Measurements from ENCODE around the gene FBLN1. TPM values are rescaled to one million over a fixed set of nuclear protein-coding genes. Genes with fewer than 3 reads are reported as not detected.

Gene FBLN1
- total and polyA plus RNA-seq, 2 donors, result 9.3 to 36.3 TPM

GRCh38 chr22:45482169-45482568, 20.5 kb upstream of the FBLN1 start:
- no peaks in the 10 kb centered on the region for H3K9me3 ChIP-seq (ENCODE audit: control insufficient read depth in 2 of 2, insufficient read depth in 1 of 2, low read length in 1 of 2)
- no peak overlapping the region for H3K27ac ChIP-seq (ENCODE audit: low read depth in 1 of 2, low read length in 1 of 2)
- no peak overlapping the region for H3K4me3 ChIP-seq (ENCODE audit: low read length in 2 of 2)
- WGBS, result 81% methylated on average over 2 of the region's 2 CpGs
- H3K36me3 ChIP-seq (ENCODE audit: control insufficient read depth in 2 of 2, insufficient read depth in 2 of 2, low read length in 1 of 2), result no peaks in the 10 kb centered on the region
- DNase-seq (ENCODE audit: low read depth in 6 of 9, low spot score in 9 of 9), result no peak
- H3K27me3 ChIP-seq (ENCODE audit: control insufficient read depth in 2 of 2, insufficient read depth in 1 of 2, low read length in 1 of 2), result no peaks in the 10 kb centered on the region
- H3K4me1 ChIP-seq (ENCODE audit: control insufficient read depth in 2 of 2, insufficient read depth in 2 of 2, low read length in 2 of 2), result no peaks in the 10 kb centered on the region

DNA sequence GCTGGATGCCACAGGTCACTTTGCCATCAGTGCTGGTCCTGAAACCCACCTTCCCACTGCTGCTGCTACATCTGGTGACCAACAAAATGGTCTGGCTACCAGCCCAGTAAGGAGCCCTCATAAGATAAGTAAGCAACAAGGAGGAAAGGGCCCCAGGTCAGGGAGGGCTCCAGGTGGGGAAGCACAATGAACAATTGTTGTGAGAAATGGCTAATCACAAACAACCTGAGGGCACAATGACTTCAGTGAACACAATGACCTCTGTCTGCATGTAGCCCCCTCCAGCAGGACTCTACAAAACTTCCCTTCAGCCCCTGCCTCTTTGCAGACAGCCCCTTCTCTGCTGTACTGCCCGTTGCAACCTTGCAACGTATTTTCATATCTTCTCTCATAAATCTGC, 19.4 kb upstream of the FBLN1 start:
- no peak overlapping the region for H3K4me3 ChIP-seq (ENCODE audit: low read length in 2 of 2)
- no peaks in the 10 kb centered on the region for H3K4me1 ChIP-seq (ENCODE audit: control insufficient read depth in 2 of 2, insufficient read depth in 2 of 2, low read length in 2 of 2)
- H3K27me3 ChIP-seq (ENCODE audit: control insufficient read depth in 2 of 2, insufficient read depth in 1 of 2, low read length in 1 of 2), result no peaks in the 10 kb centered on the region
- H3K27ac ChIP-seq (ENCODE audit: low read depth in 1 of 2, low read length in 1 of 2), result no peak overlapping the region
- H3K36me3 ChIP-seq (ENCODE audit: control insufficient read depth in 2 of 2, insufficient read depth in 2 of 2, low read length in 1 of 2), result no peaks in the 10 kb centered on the region
- no peaks in the 10 kb centered on the region for H3K9me3 ChIP-seq (ENCODE audit: control insufficient read depth in 2 of 2, insufficient read depth in 1 of 2, low read length in 1 of 2)
- no peak for DNase-seq (ENCODE audit: low read depth in 6 of 9, low spot score in 9 of 9)
- 94% methylated on average over 2 of the region's 2 CpGs for WGBS

GRCh38 chr22:45483918-45484499, 18.7 kb upstream of the FBLN1 start:
- H3K36me3 ChIP-seq (ENCODE audit: control insufficient read depth in 2 of 2, insufficient read depth in 2 of 2, low read length in 1 of 2), result no peaks in the 10 kb centered on the region

DNA sequence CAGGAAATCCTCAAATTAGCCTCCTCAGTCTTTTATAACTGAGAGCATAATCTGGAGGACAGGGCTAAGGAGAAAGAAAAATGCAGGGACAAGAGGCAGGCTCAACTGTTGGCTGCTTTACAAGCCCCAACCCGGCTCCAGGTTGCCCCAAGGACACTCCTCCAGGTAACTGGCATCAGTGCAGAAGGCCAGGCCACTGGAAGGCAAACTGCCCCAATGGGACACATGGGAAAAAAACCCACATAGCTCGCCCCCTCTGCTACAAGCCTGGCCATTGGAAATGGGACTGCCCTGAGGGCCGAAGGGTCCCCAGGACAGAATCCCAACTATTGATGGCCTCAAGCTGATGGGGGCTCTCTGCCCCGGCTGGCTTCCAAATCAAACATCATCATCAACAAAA, 17.9 kb upstream of the FBLN1 start:
- H3K9me3 ChIP-seq (ENCODE audit: control insufficient read depth in 2 of 2, insufficient read depth in 1 of 2, low read length in 1 of 2), result no peaks in the 10 kb centered on the region
- H3K27me3 ChIP-seq (ENCODE audit: control insufficient read depth in 2 of 2, insufficient read depth in 1 of 2, low read length in 1 of 2), result no peaks in the 10 kb centered on the region
- 92% methylated on average over 4 of the region's 4 CpGs for WGBS
- no peak overlapping the region for H3K4me3 ChIP-seq (ENCODE audit: low read length in 2 of 2)
- H3K4me1 ChIP-seq (ENCODE audit: control insufficient read depth in 2 of 2, insufficient read depth in 2 of 2, low read length in 2 of 2), result no peaks in the 10 kb centered on the region
- no peak overlapping the region for H3K27ac ChIP-seq (ENCODE audit: low read depth in 1 of 2, low read length in 1 of 2)
- DNase-seq (ENCODE audit: low read depth in 6 of 9, low spot score in 9 of 9), result no peak
- H3K36me3 ChIP-seq (ENCODE audit: control insufficient read depth in 2 of 2, insufficient read depth in 2 of 2, low read length in 1 of 2), result no peaks in the 10 kb centered on the region

More at GRCh38 chr22:45483918-45484499, 18.7 kb upstream of the FBLN1 start:
- no peaks in the 10 kb centered on the region for H3K27me3 ChIP-seq (ENCODE audit: control insufficient read depth in 2 of 2, insufficient read depth in 1 of 2, low read length in 1 of 2)
- H3K4me1 ChIP-seq (ENCODE audit: control insufficient read depth in 2 of 2, insufficient read depth in 2 of 2, low read length in 2 of 2), result no peaks in the 10 kb centered on the region
- WGBS, result 88% methylated on average over 5 of the region's 5 CpGs
- no peak overlapping the region for H3K4me3 ChIP-seq (ENCODE audit: low read length in 2 of 2)
- H3K27ac ChIP-seq (ENCODE audit: low read depth in 1 of 2, low read length in 1 of 2), result no peak overlapping the region
- DNase-seq (ENCODE audit: low read depth in 6 of 9, low spot score in 9 of 9), result no peak
- no peaks in the 10 kb centered on the region for H3K9me3 ChIP-seq (ENCODE audit: control insufficient read depth in 2 of 2, insufficient read depth in 1 of 2, low read length in 1 of 2)

- no peaks in the 10 kb centered on the region for H3K4me1 ChIP-seq (ENCODE audit: control insufficient read depth in 2 of 2, insufficient read depth in 2 of 2, low read length in 2 of 2)
- no peak for DNase-seq (ENCODE audit: low read depth in 6 of 9, low spot score in 9 of 9)
- no peaks in the 10 kb centered on the region for H3K9me3 ChIP-seq (ENCODE audit: control insufficient read depth in 2 of 2, insufficient read depth in 1 of 2, low read length in 1 of 2)
- H3K27me3 ChIP-seq (ENCODE audit: control insufficient read depth in 2 of 2, insufficient read depth in 1 of 2, low read length in 1 of 2), result no peaks in the 10 kb centered on the region
- no peak overlapping the region for H3K27ac ChIP-seq (ENCODE audit: low read depth in 1 of 2, low read length in 1 of 2)
- H3K4me3 ChIP-seq (ENCODE audit: low read length in 2 of 2), result no peak overlapping the region
- no peaks in the 10 kb centered on the region for H3K36me3 ChIP-seq (ENCODE audit: control insufficient read depth in 2 of 2, insufficient read depth in 2 of 2, low read length in 1 of 2)
- 97% methylated on average over 4 of the region's 4 CpGs for WGBS
Measured at GRCh38 chr22:45485261-45485660, 17.4 kb upstream of the FBLN1 start.

DNA sequence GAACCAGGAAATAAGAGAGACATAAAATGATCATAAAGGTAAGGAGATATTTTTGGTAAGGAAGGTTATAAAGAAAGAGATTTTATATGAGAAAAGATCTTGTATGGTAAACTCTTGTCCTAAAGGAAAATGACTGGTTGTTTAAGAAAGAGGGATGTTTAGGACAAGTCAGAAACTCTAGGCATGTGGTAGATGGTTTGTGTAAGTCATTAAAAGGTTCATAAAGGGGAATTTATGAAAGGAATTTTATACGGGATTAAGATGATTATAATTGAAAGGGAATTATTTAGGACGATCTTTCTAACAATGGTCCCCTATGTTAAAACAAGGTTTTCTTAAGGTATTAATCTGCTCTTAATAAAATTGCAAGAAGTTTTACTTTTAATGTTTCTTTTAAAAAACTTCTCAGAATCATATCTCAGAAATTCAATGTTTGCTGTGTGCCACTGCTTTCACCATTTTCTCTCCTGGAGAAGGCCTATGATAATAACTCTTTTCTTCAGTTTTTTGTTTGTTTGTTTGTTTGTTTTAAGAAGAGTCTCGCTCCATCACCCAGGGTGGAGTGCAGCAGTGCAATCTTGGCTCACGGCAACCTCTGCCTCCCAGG, 13.8 kb upstream of the FBLN1 start:
- no peak for DNase-seq (ENCODE audit: low read depth in 6 of 9, low spot score in 9 of 9)
- Histone ChIP-seq H3K4me1 (ENCODE audit: control insufficient read depth in 2 of 2, insufficient read depth in 2 of 2, low read length in 2 of 2) (no peaks in the 10 kb centered on the region), H3K27me3 (ENCODE audit: control insufficient read depth in 2 of 2, insufficient read depth in 1 of 2, low read length in 1 of 2) (no peaks in the 10 kb centered on the region), H3K9me3 (ENCODE audit: control insufficient read depth in 2 of 2, insufficient read depth in 1 of 2, low read length in 1 of 2) (no peaks in the 10 kb centered on the region), H3K27ac (ENCODE audit: low read depth in 1 of 2, low read length in 1 of 2) (no peak overlapping the region), H3K36me3 (ENCODE audit: control insufficient read depth in 2 of 2, insufficient read depth in 2 of 2, low read length in 1 of 2) (no peaks in the 10 kb centered on the region), H3K4me3 (ENCODE audit: low read length in 2 of 2) (no peak overlapping the region)
- WGBS, result 96% methylated on average over 4 of the region's 4 CpGs

DNA sequence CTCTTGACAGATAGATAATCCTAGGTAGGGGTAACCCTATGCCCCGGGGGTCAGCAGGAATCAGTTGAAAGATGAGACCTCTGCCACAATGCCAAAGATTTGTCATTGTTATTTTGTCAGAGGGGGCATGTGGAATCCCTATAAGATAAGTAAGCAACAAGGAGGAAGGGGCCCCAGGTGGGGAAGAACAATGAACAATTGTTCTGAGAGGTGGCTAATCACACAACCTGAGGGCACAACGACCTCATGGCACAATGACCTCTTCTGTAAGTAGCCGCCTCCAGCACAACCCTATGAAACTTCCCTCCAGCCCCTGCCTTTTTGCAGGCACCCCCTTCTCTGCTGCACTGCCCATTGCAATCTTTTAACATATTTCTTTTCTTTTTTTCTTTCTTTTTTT, 11.8 kb upstream of the FBLN1 start:
- WGBS, result 77% methylated on average over 3 of the region's 3 CpGs
- no peaks in the 10 kb centered on the region for H3K36me3 ChIP-seq (ENCODE audit: control insufficient read depth in 2 of 2, insufficient read depth in 2 of 2, low read length in 1 of 2)
- H3K27ac ChIP-seq (ENCODE audit: low read depth in 1 of 2, low read length in 1 of 2), result no peak overlapping the region
- DNase-seq (ENCODE audit: low read depth in 6 of 9, low spot score in 9 of 9), result no peak
- no peaks in the 10 kb centered on the region for H3K9me3 ChIP-seq (ENCODE audit: control insufficient read depth in 2 of 2, insufficient read depth in 1 of 2, low read length in 1 of 2)
- H3K4me3 ChIP-seq (ENCODE audit: low read length in 2 of 2), result no peak overlapping the region
- H3K27me3 ChIP-seq (ENCODE audit: control insufficient read depth in 2 of 2, insufficient read depth in 1 of 2, low read length in 1 of 2), result no peaks in the 10 kb centered on the region
- no peaks in the 10 kb centered on the region for H3K4me1 ChIP-seq (ENCODE audit: control insufficient read depth in 2 of 2, insufficient read depth in 2 of 2, low read length in 2 of 2)

GRCh38 chr22:45491841-45492240, 10.8 kb upstream of the FBLN1 start:
- DNase-seq (ENCODE audit: low read depth in 6 of 9, low spot score in 9 of 9), result no peak
- Histone ChIP-seq H3K9me3 (ENCODE audit: control insufficient read depth in 2 of 2, insufficient read depth in 1 of 2, low read length in 1 of 2) (no peaks in the 10 kb centered on the region), H3K27ac (ENCODE audit: low read depth in 1 of 2, low read length in 1 of 2) (no peak overlapping the region), H3K4me3 (ENCODE audit: low read length in 2 of 2) (no peak overlapping the region), H3K36me3 (ENCODE audit: control insufficient read depth in 2 of 2, insufficient read depth in 2 of 2, low read length in 1 of 2) (no peaks in the 10 kb centered on the region), H3K4me1 (ENCODE audit: control insufficient read depth in 2 of 2, insufficient read depth in 2 of 2, low read length in 2 of 2) (no peaks in the 10 kb centered on the region), H3K27me3 (ENCODE audit: control insufficient read depth in 2 of 2, insufficient read depth in 1 of 2, low read length in 1 of 2) (no peaks in the 10 kb centered on the region)
- WGBS, result 97% methylated on average over 8 of the region's 8 CpGs

- DNase-seq (ENCODE audit: low read depth in 6 of 9, low spot score in 9 of 9), result no peak
- WGBS, result 87% methylated on average over 13 of the region's 13 CpGs
- Histone ChIP-seq H3K9me3 (ENCODE audit: control insufficient read depth in 2 of 2, insufficient read depth in 1 of 2, low read length in 1 of 2) (no peaks in the 10 kb centered on the region), H3K4me1 (ENCODE audit: control insufficient read depth in 2 of 2, insufficient read depth in 2 of 2, low read length in 2 of 2) (no peaks in the 10 kb centered on the region), H3K27ac (ENCODE audit: low read depth in 1 of 2, low read length in 1 of 2) (no peak overlapping the region), H3K36me3 (ENCODE audit: control insufficient read depth in 2 of 2, insufficient read depth in 2 of 2, low read length in 1 of 2) (no peaks in the 10 kb centered on the region), H3K27me3 (ENCODE audit: control insufficient read depth in 2 of 2, insufficient read depth in 1 of 2, low read length in 1 of 2) (no peaks in the 10 kb centered on the region), H3K4me3 (ENCODE audit: low read length in 2 of 2) (no peak overlapping the region)
Measured at GRCh38 chr22:45493286-45493771, 9.4 kb upstream of the FBLN1 start.
